Breast epithelium (tissue), 4 donors: Measurements from ENCODE around the gene TTI1. TPM values are rescaled to one million over a fixed set of nuclear protein-coding genes. Genes with fewer than 3 reads are reported as not detected.

Experiments
- DNase-seq, 2 donors: peaks; one replicate each; pipeline ENCODE4 v3.0.0-alpha.2; 2019; ENCODE audit warnings: low spot score in 2 of 2
- H3K27ac ChIP-seq, 2 donors: fragments of 200-600 bp; sonication (generic) in 1 of 2; one replicate each; pipeline ENCODE4 v1.5.1; 2016 to 2019; ENCODE audit warnings: mild to moderate bottlenecking in 1 of 2
- H3K27me3 ChIP-seq, 2 donors: fragments of 200-600 bp; sonication (generic) in 1 of 2; one replicate each; pipeline versions ENCODE4 v1.5.1 to v1.6.0; 2017 to 2019; ENCODE audit warnings: control low read depth in 1 of 2, mild to moderate bottlenecking in 1 of 2
- H3K36me3 ChIP-seq: fragments of 200-600 bp; one replicate; pipeline ENCODE4 v1.5.1; 2019
- H3K4me1 ChIP-seq, 2 donors: fragments of 200-600 bp; sonication (generic); one replicate each; pipeline ENCODE4 v1.5.1; 2016 to 2019; ENCODE audit warnings: control low read depth in 1 of 2
- H3K4me3 ChIP-seq, 3 donors: fragments of 200-600 bp; sonication (generic); 1 replicate in 2 of 3; 2 replicates in 1 of 3; pipeline ENCODE4 v1.5.1; 2016 to 2019; ENCODE audit warnings: mild to moderate bottlenecking in 3 of 3, moderate library complexity in 2 of 3
- H3K9me3 ChIP-seq, 2 donors: fragments of 200-600 bp; sonication (generic) in 1 of 2; one replicate each; pipeline ENCODE4 v1.5.1; 2016 to 2019; ENCODE audit warnings: control low read depth in 1 of 2
- CTCF ChIP-seq, 3 donors: fragments of 450-650 bp; IDR thresholded peaks; one replicate each; pipeline ENCODE4 v1.5.1; 2016 to 2017; ENCODE audit warnings: antibody characterized with exemption in 3 of 3, mild to moderate bottlenecking in 3 of 3, moderate library complexity in 3 of 3
- POLR2A ChIP-seq: fragments of 450-650 bp; IDR thresholded peaks from one replicate; pipeline ENCODE4 v1.6.1; 2016; ENCODE audit warnings: antibody characterized with exemption, mild to moderate bottlenecking, moderate library complexity
- POLR2AphosphoS5 ChIP-seq, 3 donors: sonication (generic); formaldehyde crosslinking; IDR thresholded peaks; one replicate each; pipeline ENCODE4 v1.6.1; 2017; ENCODE audit warnings: antibody characterized with exemption in 3 of 3
- intact Hi-C: fragments of 100-400 bp; cut with DNase I; formaldehyde crosslinking; loops from one replicate; pipeline ENCODE4 v1.15.1; 2023; ENCODE audit warnings: low total_unique reads
- total RNA-seq, 3 donors: library from RNA; depleted of rRNA; stranded (reverse); fragments of >200 nt; gene quantifications; one replicate each; pipeline ENCODE4 v1.1.0, GENCODE V29; 2016

Gene TTI1
- total RNA-seq, 3 donors from 2014 or later, result 10.2 to 20.2 (median 16.7) TPM

GRCh38 chr20:37940858-37941257 lies 92.4 kb downstream of the TTI1 start:
- H3K27ac ChIP-seq, result no peak overlapping the region
- TF ChIP-seq CTCF (IDR thresholded peaks at IDR 0.05), result no peak
- TF ChIP-seq POLR2AphosphoS5 (IDR thresholded peaks at IDR 0.05), result no peak
- no peak for TF ChIP-seq POLR2A
- H3K9me3 ChIP-seq, result no peaks in the 10 kb centered on the region
- intact Hi-C loops, result no loop called here
- peaks cover 0 to 3% of the 10 kb centered on the region in 2 donors for H3K27me3 ChIP-seq
- DNase-seq, result peak in 1 of 2 donors; percentile 34
- H3K36me3 ChIP-seq, result no peaks in the 10 kb centered on the region
- H3K4me3 ChIP-seq, result no peak overlapping the region
- no peaks in the 10 kb centered on the region for H3K4me1 ChIP-seq

- Histone ChIP-seq H3K4me3 (no peak overlapping the region), H3K9me3 (no peaks in the 10 kb centered on the region), H3K27me3 (peaks cover 0 to 3% of the 10 kb centered on the region in 2 donors), H3K36me3 (no peaks in the 10 kb centered on the region), H3K27ac (no peak overlapping the region), H3K4me1 (no peaks in the 10 kb centered on the region)
- peak in 1 of 2 donors; percentile 25 for DNase-seq
- TF ChIP-seq POLR2AphosphoS5 (IDR thresholded peaks at IDR 0.05), result no peak
- no peak for TF ChIP-seq POLR2A
- no peak for TF ChIP-seq CTCF (IDR thresholded peaks at IDR 0.05)
- intact Hi-C loops, result no loop called here
Measured at GRCh38 chr20:37939701-37940560, 93.3 kb downstream of the TTI1 start.

GRCh38 chr20:37938954-37939353 lies 94.3 kb downstream of the TTI1 start:
- Histone ChIP-seq H3K27ac (no peak overlapping the region), H3K4me1 (no peaks in the 10 kb centered on the region), H3K4me3 (no peak overlapping the region), H3K9me3 (no peaks in the 10 kb centered on the region), H3K36me3 (no peaks in the 10 kb centered on the region), H3K27me3 (no peaks in the 10 kb centered on the region)
- TF ChIP-seq POLR2A, result no peak
- TF ChIP-seq CTCF (IDR thresholded peaks at IDR 0.05), result no peak
- TF ChIP-seq POLR2AphosphoS5 (IDR thresholded peaks at IDR 0.05), result no peak
- DNase-seq, result peak in 1 of 2 donors; percentile 35
- intact Hi-C loops, result no loop called here

- TF ChIP-seq POLR2AphosphoS5 (IDR thresholded peaks at IDR 0.05) (no peak), CTCF (IDR thresholded peaks at IDR 0.05) (no peak), POLR2A (no peak)
- Histone ChIP-seq H3K9me3 (no peaks in the 10 kb centered on the region), H3K4me3 (no peak overlapping the region), H3K36me3 (no peaks in the 10 kb centered on the region), H3K4me1 (no peaks in the 10 kb centered on the region), H3K27ac (no peak overlapping the region), H3K27me3 (no peaks in the 10 kb centered on the region)
- intact Hi-C loops, result no loop called here
- DNase-seq, result peak in 1 of 2 donors; percentile 17
Measured at GRCh38 chr20:37938181-37938750, 95.0 kb downstream of the TTI1 start.

GRCh38 chr20:37937686-37938085 lies 95.6 kb downstream of the TTI1 start:
- intact Hi-C loops, result no loop called here
- Histone ChIP-seq H3K4me1 (no peaks in the 10 kb centered on the region), H3K27me3 (no peaks in the 10 kb centered on the region), H3K27ac (no peak overlapping the region), H3K36me3 (no peaks in the 10 kb centered on the region), H3K9me3 (no peaks in the 10 kb centered on the region), H3K4me3 (no peak overlapping the region)
- no peak for DNase-seq
- TF ChIP-seq CTCF (IDR thresholded peaks at IDR 0.05) (no peak), POLR2A (no peak), POLR2AphosphoS5 (IDR thresholded peaks at IDR 0.05) (no peak)
